PC-3 (cell line): ENCODE data around the gene PPM1D.

Experiments used
- EZH2 ChIP-seq: fragments of 300-600 bp; sonication (generic); IDR thresholded peaks from one replicate; pipeline ENCODE4 v1.6.1; 2017; ENCODE audit warnings: antibody characterized with exemption, mild to moderate bottlenecking, low read length; ENCODE audit not compliant: unreplicated experiment
- TF ChIP-seq, protein P1 (sequence below): fragments of 300-600 bp; sonication (generic); conservative IDR thresholded peaks from 2 replicates; pipeline ENCODE4 v1.5.1; 2017; ENCODE audit warnings: antibody characterized with exemption, low read depth, mild to moderate bottlenecking, low read length

DNA sequence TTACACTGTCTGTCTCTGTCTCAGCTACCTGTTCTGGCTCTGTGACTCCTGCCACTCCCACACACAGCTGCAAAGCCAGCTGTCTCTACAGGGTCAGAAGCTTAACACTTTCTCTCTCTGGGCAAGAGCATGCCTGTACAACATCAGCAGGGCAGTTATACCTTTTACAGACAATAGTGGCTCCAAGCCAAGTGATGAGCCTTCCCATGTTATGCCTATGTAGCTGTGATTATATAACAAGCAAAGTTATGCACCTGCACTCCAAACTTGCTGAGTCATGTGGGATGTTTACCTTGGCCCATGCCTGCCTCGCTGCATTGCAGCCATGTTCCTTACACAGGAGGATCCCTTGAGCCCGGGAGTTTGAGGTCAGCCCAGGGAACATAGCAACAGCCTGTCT, 42.2 kb upstream of the PPM1D start:
- TF ChIP-seq EZH2: no peak
- TF ChIP-seq, protein P1, sequence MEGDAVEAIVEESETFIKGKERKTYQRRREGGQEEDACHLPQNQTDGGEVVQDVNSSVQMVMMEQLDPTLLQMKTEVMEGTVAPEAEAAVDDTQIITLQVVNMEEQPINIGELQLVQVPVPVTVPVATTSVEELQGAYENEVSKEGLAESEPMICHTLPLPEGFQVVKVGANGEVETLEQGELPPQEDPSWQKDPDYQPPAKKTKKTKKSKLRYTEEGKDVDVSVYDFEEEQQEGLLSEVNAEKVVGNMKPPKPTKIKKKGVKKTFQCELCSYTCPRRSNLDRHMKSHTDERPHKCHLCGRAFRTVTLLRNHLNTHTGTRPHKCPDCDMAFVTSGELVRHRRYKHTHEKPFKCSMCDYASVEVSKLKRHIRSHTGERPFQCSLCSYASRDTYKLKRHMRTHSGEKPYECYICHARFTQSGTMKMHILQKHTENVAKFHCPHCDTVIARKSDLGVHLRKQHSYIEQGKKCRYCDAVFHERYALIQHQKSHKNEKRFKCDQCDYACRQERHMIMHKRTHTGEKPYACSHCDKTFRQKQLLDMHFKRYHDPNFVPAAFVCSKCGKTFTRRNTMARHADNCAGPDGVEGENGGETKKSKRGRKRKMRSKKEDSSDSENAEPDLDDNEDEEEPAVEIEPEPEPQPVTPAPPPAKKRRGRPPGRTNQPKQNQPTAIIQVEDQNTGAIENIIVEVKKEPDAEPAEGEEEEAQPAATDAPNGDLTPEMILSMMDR: no peak
